Measurements from ENCODE around the gene FGF22.

Gene FGF22

GRCh38 chr19:686589-687297 is 47.1 kb downstream of the FGF22 start:
- no peak overlapping the region for H3K9ac ChIP-seq (ENCODE audit: low read length in 2 of 2)
- no peaks in the 10 kb centered on the region for H3K36me3 ChIP-seq (ENCODE audit: control insufficient read depth in 2 of 2, insufficient read depth in 2 of 2, low read length in 2 of 2)
- no peak overlapping the region for H3K4me3 ChIP-seq (ENCODE audit: low read length in 2 of 2)
- H3K27me3 ChIP-seq (ENCODE audit: control insufficient read depth in 1 of 2, insufficient read depth in 2 of 2, low read length in 2 of 2): no peaks in the 10 kb centered on the region
- no peak overlapping the region for H3K27ac ChIP-seq (ENCODE audit: low read length)
- no peaks in the 10 kb centered on the region for H3K4me1 ChIP-seq (ENCODE audit: control insufficient read depth, insufficient read depth, low read length)
- no peaks in the 10 kb centered on the region for H3K9me3 ChIP-seq (ENCODE audit: control insufficient read depth in 2 of 2, low read length in 2 of 2)

- Histone ChIP-seq H3K4me1 (ENCODE audit: control insufficient read depth, insufficient read depth, low read length) (no peaks in the 10 kb centered on the region), H3K4me3 (ENCODE audit: low read length in 2 of 2) (no peak overlapping the region), H3K27me3 (ENCODE audit: control insufficient read depth in 1 of 2, insufficient read depth in 2 of 2, low read length in 2 of 2) (no peaks in the 10 kb centered on the region), H3K9ac (ENCODE audit: low read length in 2 of 2) (no peak overlapping the region), H3K36me3 (ENCODE audit: control insufficient read depth in 2 of 2, insufficient read depth in 2 of 2, low read length in 2 of 2) (no peaks in the 10 kb centered on the region), H3K27ac (ENCODE audit: low read length) (no peak overlapping the region), H3K9me3 (ENCODE audit: control insufficient read depth in 2 of 2, low read length in 2 of 2) (no peaks in the 10 kb centered on the region)
Observed at GRCh38 chr19:687569-688166, 48.0 kb downstream of the FGF22 start.

GRCh38 chr19:688214-688613 is 48.5 kb downstream of the FGF22 start:
- H3K27me3 ChIP-seq (ENCODE audit: control insufficient read depth in 1 of 2, insufficient read depth in 2 of 2, low read length in 2 of 2): no peaks in the 10 kb centered on the region
- no peak overlapping the region for H3K27ac ChIP-seq (ENCODE audit: low read length)
- H3K36me3 ChIP-seq (ENCODE audit: control insufficient read depth in 2 of 2, insufficient read depth in 2 of 2, low read length in 2 of 2): no peaks in the 10 kb centered on the region
- no peaks in the 10 kb centered on the region for H3K9me3 ChIP-seq (ENCODE audit: control insufficient read depth in 2 of 2, low read length in 2 of 2)
- H3K4me1 ChIP-seq (ENCODE audit: control insufficient read depth, insufficient read depth, low read length): no peaks in the 10 kb centered on the region
- no peak overlapping the region for H3K4me3 ChIP-seq (ENCODE audit: low read length in 2 of 2)
- H3K9ac ChIP-seq (ENCODE audit: low read length in 2 of 2): no peak overlapping the region

GRCh38 chr19:688992-689391 is 49.3 kb downstream of the FGF22 start:
- no peak overlapping the region for H3K27ac ChIP-seq (ENCODE audit: low read length)

GRCh38 chr19:690203-690602 is 50.5 kb downstream of the FGF22 start:
- Histone ChIP-seq H3K9ac (ENCODE audit: low read length in 2 of 2) (no peak overlapping the region), H3K4me1 (ENCODE audit: control insufficient read depth, insufficient read depth, low read length) (no peaks in the 10 kb centered on the region), H3K9me3 (ENCODE audit: control insufficient read depth in 2 of 2, low read length in 2 of 2) (no peaks in the 10 kb centered on the region), H3K27ac (ENCODE audit: low read length) (no peak overlapping the region), H3K27me3 (ENCODE audit: control insufficient read depth in 1 of 2, insufficient read depth in 2 of 2, low read length in 2 of 2) (peaks cover 0 to 3% of the 10 kb centered on the region in 2 donors), H3K36me3 (ENCODE audit: control insufficient read depth in 2 of 2, insufficient read depth in 2 of 2, low read length in 2 of 2) (no peaks in the 10 kb centered on the region), H3K4me3 (ENCODE audit: low read length in 2 of 2) (no peak overlapping the region)

More at GRCh38 chr19:688992-689391, 49.3 kb downstream of the FGF22 start:
- Histone ChIP-seq H3K27me3 (ENCODE audit: control insufficient read depth in 1 of 2, insufficient read depth in 2 of 2, low read length in 2 of 2) (no peaks in the 10 kb centered on the region), H3K4me3 (ENCODE audit: low read length in 2 of 2) (no peak overlapping the region), H3K36me3 (ENCODE audit: control insufficient read depth in 2 of 2, insufficient read depth in 2 of 2, low read length in 2 of 2) (no peaks in the 10 kb centered on the region), H3K9ac (ENCODE audit: low read length in 2 of 2) (no peak overlapping the region), H3K9me3 (ENCODE audit: control insufficient read depth in 2 of 2, low read length in 2 of 2) (no peaks in the 10 kb centered on the region), H3K4me1 (ENCODE audit: control insufficient read depth, insufficient read depth, low read length) (no peaks in the 10 kb centered on the region)
